HEK293T (cell line): ENCODE measurements around the gene POLR1F.

Experiments used
- BHLHE40 ChIP-seq: fragments of 450-650 bp; IDR thresholded peaks from 2 replicates; pipeline ENCODE4 v1.6.1; 2016; ENCODE audit warnings: mild to moderate bottlenecking, moderate library complexity, borderline replicate concordance
- ELF4 ChIP-seq: fragments of 450-650 bp; IDR thresholded peaks from 2 replicates; pipeline ENCODE4 v1.6.1; 2017; ENCODE audit warnings: antibody characterized with exemption
- FOXM1 ChIP-seq: fragments of 450-650 bp; IDR thresholded peaks from 2 replicates; pipeline ENCODE4 v1.6.1; 2017; ENCODE audit warnings: mild to moderate bottlenecking, borderline replicate concordance
- HDGF ChIP-seq: fragments of 450-650 bp; IDR thresholded peaks from 2 replicates; pipeline ENCODE4 v1.6.1; 2017; ENCODE audit warnings: antibody characterized with exemption, borderline replicate concordance
- SUZ12 ChIP-seq: fragments of 450-650 bp; IDR thresholded peaks from 2 replicates; pipeline ENCODE4 v1.6.1; 2016; ENCODE audit warnings: mild to moderate bottlenecking
- ZNF384 ChIP-seq: fragments of 450-650 bp; IDR thresholded peaks from 2 replicates; pipeline ENCODE4 v1.6.1; 2016

DNA sequence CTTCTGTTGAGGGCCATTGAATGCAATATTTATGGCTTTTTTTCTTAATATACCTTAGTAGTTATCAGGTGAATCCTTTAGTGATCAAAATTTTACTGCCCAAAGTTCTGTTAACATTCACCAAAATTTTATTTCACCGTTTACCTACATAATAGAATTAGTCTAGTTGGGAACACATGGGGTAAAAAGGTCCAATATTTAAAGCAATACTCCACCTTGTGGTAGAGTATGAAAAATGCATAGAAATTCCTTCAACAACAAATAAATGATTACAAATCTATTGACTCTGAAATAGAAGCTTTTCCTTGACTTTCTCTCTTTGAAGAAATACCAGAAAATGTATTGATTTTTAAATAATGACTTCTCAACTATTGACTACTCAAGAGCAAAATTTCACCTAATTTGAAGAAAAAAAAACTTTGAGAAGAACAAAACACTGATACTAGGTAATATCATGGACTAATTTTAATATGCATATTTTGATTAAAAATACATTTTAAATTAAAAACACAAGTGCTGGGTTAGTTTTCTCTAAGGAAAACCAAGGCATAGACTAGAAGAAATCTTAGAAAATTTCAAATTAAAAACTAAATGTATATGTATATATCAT, 43.3 kb downstream of the POLR1F start:
- TF ChIP-seq FOXM1: no peak
- no peak for TF ChIP-seq HDGF
- TF ChIP-seq BHLHE40: no peak
- no peak for TF ChIP-seq SUZ12
- no peak for TF ChIP-seq ZNF384
- TF ChIP-seq ELF4: no peak
